Endothelial cell (in vitro differentiated cells): ENCODE measurements around the gene GABPB1. TPM values are rescaled to one million over a fixed set of nuclear protein-coding genes. Genes with fewer than 3 reads are reported as not detected.

Experiments used
- DNase-seq: peaks from one replicate; pipeline ENCODE4 v3.0.0; 2021; ENCODE audit warnings: low spot score
- H3K27ac Mint-ChIP-seq: one replicate; pipeline ENCODE4 v1.8.0; 2021; ENCODE audit warnings: mixed read lengths, inconsistent platforms; ENCODE audit not compliant: unreplicated experiment
- H3K27me3 Mint-ChIP-seq: one replicate; pipeline ENCODE4 v1.8.0; 2021; ENCODE audit warnings: mild to moderate bottlenecking, moderate library complexity, mixed read lengths, inconsistent platforms; ENCODE audit not compliant: unreplicated experiment
- H3K36me3 Mint-ChIP-seq: one replicate; pipeline ENCODE4 v1.8.0; 2021; ENCODE audit warnings: mild to moderate bottlenecking, low read depth, mixed read lengths, inconsistent platforms; ENCODE audit not compliant: unreplicated experiment
- H3K4me1 Mint-ChIP-seq: one replicate; pipeline ENCODE4 v1.8.0; 2021; ENCODE audit warnings: mild to moderate bottlenecking, mixed read lengths, inconsistent platforms; ENCODE audit not compliant: unreplicated experiment
- H3K4me3 Mint-ChIP-seq: one replicate; pipeline ENCODE4 v1.8.0; 2021; ENCODE audit warnings: mild to moderate bottlenecking, mixed read lengths, inconsistent platforms; ENCODE audit not compliant: unreplicated experiment
- H3K9me3 Mint-ChIP-seq: one replicate; pipeline ENCODE4 v1.8.0; 2021; ENCODE audit warnings: mixed read lengths, inconsistent platforms; ENCODE audit not compliant: unreplicated experiment
- total RNA-seq: library from RNA; stranded (reverse); fragmentation: NEBNext Ultra II Directional; extraction: Animal tissue kit (Norgen Biotek cat#: 25700); gene quantifications from one replicate; pipeline ENCODE4 v1.2.1, GENCODE V29; 2021; ENCODE audit not compliant: unreplicated experiment
- TF ChIP-seq, protein P1 (sequence below): fragments of 200-600 bp; sonication (generic); IDR thresholded peaks from one replicate; pipeline ENCODE4 v1.5.0; 2021; ENCODE audit warnings: antibody characterized with exemption; ENCODE audit not compliant: unreplicated experiment

GABPB1 gene
- total RNA-seq, 1 donor from 2014 or later, result 58.5 TPM

DNA sequence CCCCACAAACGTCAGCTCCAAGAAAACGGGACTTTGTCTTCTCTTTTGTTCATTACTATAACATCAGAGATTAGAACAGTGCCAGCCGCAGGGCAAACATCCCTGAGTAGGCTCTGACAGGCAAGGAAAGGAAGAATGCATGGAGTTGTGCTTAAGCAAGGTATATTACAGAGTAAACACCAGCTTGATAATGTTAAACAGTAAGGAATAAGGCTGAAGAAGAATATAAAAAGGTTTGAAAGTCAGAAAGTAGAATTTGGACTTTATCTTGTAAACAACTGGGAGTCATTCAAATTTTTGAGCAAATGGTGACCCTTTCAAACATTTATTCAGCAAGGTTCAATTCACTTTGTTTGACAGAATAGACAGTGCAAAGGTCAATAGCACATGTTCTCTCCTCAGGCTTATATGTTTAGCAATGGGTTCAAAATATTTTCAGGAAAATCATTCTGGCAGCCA is 11.0 kb downstream of the GABPB1 start:
- H3K9me3 Mint-ChIP-seq, result no peaks in the 10 kb centered on the region
- H3K27ac Mint-ChIP-seq, result no peak overlapping the region
- no peak for DNase-seq
- H3K27me3 Mint-ChIP-seq, result peaks cover 3% of the 10 kb centered on the region
- H3K36me3 Mint-ChIP-seq, result peaks cover 3% of the 10 kb centered on the region
- TF ChIP-seq, protein P1, sequence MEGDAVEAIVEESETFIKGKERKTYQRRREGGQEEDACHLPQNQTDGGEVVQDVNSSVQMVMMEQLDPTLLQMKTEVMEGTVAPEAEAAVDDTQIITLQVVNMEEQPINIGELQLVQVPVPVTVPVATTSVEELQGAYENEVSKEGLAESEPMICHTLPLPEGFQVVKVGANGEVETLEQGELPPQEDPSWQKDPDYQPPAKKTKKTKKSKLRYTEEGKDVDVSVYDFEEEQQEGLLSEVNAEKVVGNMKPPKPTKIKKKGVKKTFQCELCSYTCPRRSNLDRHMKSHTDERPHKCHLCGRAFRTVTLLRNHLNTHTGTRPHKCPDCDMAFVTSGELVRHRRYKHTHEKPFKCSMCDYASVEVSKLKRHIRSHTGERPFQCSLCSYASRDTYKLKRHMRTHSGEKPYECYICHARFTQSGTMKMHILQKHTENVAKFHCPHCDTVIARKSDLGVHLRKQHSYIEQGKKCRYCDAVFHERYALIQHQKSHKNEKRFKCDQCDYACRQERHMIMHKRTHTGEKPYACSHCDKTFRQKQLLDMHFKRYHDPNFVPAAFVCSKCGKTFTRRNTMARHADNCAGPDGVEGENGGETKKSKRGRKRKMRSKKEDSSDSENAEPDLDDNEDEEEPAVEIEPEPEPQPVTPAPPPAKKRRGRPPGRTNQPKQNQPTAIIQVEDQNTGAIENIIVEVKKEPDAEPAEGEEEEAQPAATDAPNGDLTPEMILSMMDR, result no peak
- no peak overlapping the region for H3K4me3 Mint-ChIP-seq
- H3K4me1 Mint-ChIP-seq, result no peaks in the 10 kb centered on the region

DNA sequence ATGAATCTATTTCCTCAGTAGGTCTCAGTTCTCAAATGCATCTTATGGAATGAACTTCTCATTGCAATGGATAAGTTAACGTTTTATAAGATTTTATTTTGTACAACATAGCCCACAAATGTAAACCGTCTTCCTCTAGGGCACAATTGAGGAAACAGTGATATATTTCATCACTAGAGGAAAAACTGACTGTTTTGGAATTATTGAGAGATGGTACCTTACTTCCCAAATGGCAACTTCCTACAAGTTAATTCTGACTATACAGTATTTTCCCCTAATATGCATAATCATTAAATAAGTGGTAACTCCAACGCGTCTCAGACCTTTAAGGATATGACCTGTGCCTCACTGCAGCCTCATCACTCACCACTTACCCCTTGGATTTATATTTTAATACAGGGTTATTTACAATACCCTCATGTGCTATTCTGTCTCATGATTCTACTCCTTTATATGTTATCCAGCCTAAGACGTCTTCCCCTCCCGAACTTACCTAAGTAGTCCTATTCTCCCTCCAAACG is 13.3 kb downstream of the GABPB1 start:
- Mint-ChIP-seq H3K27ac (no peak overlapping the region), H3K4me3 (no peak overlapping the region), H3K4me1 (no peaks in the 10 kb centered on the region), H3K27me3 (no peaks in the 10 kb centered on the region), H3K36me3 (peaks cover 3% of the 10 kb centered on the region), H3K9me3 (no peaks in the 10 kb centered on the region)
- TF ChIP-seq, protein P1, result no peak
- no peak for DNase-seq

DNA sequence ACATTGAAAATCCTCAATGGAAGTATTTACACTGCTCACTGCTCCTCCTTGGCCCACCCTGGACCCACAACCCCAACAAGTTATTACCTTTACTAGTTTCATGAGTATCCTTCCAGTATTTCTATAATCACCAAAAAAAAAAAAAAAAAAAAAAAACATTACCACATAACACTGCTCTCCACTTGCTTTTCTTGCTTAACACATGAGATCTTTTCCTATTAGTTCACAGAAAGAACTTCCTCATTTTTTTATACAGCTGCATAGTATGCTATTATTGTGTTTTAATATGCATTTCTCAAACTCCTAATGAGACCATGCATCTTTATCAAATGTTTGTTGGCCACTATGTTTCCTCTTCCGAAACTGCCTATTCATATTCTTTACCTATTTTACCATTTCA is 14.6 kb downstream of the GABPB1 start:
- H3K9me3 Mint-ChIP-seq, result no peaks in the 10 kb centered on the region
- H3K27ac Mint-ChIP-seq, result no peak overlapping the region
- no peaks in the 10 kb centered on the region for H3K27me3 Mint-ChIP-seq
- H3K4me3 Mint-ChIP-seq, result no peak overlapping the region
- H3K36me3 Mint-ChIP-seq, result peaks cover 3% of the 10 kb centered on the region
- H3K4me1 Mint-ChIP-seq, result no peaks in the 10 kb centered on the region
- TF ChIP-seq, protein P1, result no peak
- no peak for DNase-seq

DNA sequence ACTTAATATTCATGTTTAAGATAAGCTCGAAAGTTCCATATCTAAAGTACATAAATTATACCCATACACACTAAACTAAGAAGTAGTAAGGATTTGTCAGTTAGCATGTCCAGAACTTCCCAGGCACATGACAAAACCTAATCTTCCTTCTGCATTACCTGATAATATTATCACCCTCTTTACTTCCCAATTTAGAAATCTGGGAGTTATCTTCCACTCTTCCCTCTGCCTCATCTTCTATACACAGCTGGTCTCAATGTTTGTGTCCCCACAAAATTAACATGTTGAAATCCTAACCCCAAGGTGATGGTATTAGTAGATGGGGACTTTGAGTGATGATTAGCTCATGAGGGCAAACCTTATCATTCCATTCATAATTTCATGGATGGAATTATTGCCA is 15.3 kb downstream of the GABPB1 start:
- DNase-seq, result no peak
- Mint-ChIP-seq H3K4me3 (no peak overlapping the region), H3K9me3 (no peaks in the 10 kb centered on the region), H3K4me1 (no peaks in the 10 kb centered on the region), H3K27ac (no peak overlapping the region), H3K27me3 (no peaks in the 10 kb centered on the region), H3K36me3 (peaks cover 3% of the 10 kb centered on the region)
- TF ChIP-seq, protein P1, result no peak

DNA sequence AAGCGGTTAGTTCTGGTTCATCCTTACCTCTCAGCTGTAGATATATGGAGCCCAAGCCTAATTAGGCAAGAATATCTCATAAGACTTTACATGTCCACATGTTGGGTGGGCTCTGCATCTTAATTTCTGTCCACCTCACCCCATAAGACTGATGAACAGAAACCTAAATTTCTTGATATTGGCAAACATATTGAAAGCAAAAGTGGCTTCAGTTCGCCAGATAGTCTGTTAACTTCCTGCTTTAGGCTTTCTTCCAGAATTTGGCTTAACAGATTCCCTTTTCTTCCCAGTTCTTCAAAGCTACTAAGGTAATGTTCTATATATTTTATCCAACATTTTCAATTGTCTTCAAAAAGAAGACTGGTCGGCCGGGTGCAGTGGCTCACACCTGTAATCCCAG is 19.7 kb downstream of the GABPB1 start:
- H3K4me3 Mint-ChIP-seq, result no peak overlapping the region
- no peaks in the 10 kb centered on the region for H3K9me3 Mint-ChIP-seq
- TF ChIP-seq, protein P1, result no peak
- no peaks in the 10 kb centered on the region for H3K4me1 Mint-ChIP-seq
- no peaks in the 10 kb centered on the region for H3K27me3 Mint-ChIP-seq
- H3K36me3 Mint-ChIP-seq, result peaks cover 7% of the 10 kb centered on the region
- no peak for DNase-seq
- no peak overlapping the region for H3K27ac Mint-ChIP-seq
